Measurements from ENCODE around the gene MED8. TPM values are rescaled to one million over a fixed set of nuclear protein-coding genes. Genes with fewer than 3 reads are reported as not detected.

Gene MED8
- total and polyA plus RNA-seq, 2 of the 4 experiments (the other 2 are of a cell fraction), result 61.1 to 120 TPM

- H2BK120ac ChIP-seq (ENCODE audit: low read depth, low read length), result no peak overlapping the region
- CTCF ChIA-PET, result no interaction called here
- H3K36me3 ChIP-seq (ENCODE audit: control insufficient read depth, insufficient read depth, low read length), result no peaks in the 10 kb centered on the region
- H4K5ac ChIP-seq (ENCODE audit: low read depth, low read length), result no peak overlapping the region
- no peak overlapping the region for H3K27ac ChIP-seq (ENCODE audit: insufficient read depth, low read length)
- no peak overlapping the region for H2AK5ac ChIP-seq (ENCODE audit: low read depth, low read length)
- TF ChIP-seq NFE2L2 (IDR thresholded peaks at IDR 0.05; ENCODE audit: low read depth, low read length) (no peak), BHLHE40 (IDR thresholded peaks at IDR 0.05; ENCODE audit: low read depth, low read length) (no peak), USF2 (IDR thresholded peaks at IDR 0.05; ENCODE audit: low read depth, low read length) (no peak)
- H2BK20ac ChIP-seq (ENCODE audit: low read depth, low read length), result no peak overlapping the region
- no peaks in the 10 kb centered on the region for H3K79me1 ChIP-seq (ENCODE audit: low read depth in 1 of 2, low read length in 2 of 2)
- peaks cover 6% of the 10 kb centered on the region; the same call in 1 of the 2 replicates for H3K9me1 ChIP-seq (ENCODE audit: insufficient read depth, low read length)
- H2BK5ac ChIP-seq (ENCODE audit: low read depth, low read length, poor library complexity, severe bottlenecking), result no peak overlapping the region
- DNase-seq, result no peak
- H3K14ac ChIP-seq (replicated peaks; ENCODE audit: low read depth, low read length), result no peak overlapping the region
- no peaks in the 10 kb centered on the region for H4K20me1 ChIP-seq (ENCODE audit: insufficient read depth, low read length)
- no TSS peak for BruUV-seq (replicated peaks)
- no peak for ATAC-seq (ENCODE audit: low read depth)
- no peak overlapping the region for H3K4ac ChIP-seq (ENCODE audit: low read depth, low read length)
- no peak overlapping the region for H3K4me3 ChIP-seq (ENCODE audit: insufficient read depth, low read depth, low read length)
- H3K9ac ChIP-seq (ENCODE audit: low read depth, low read length), result no peak overlapping the region
- H3K9me3 ChIP-seq (ENCODE audit: control insufficient read depth, insufficient read depth, low read length), result no peaks in the 10 kb centered on the region
- H3K56ac ChIP-seq (ENCODE audit: extremely low read depth, insufficient read depth, low read length), result no peak overlapping the region
- H3K27me3 ChIP-seq (ENCODE audit: control insufficient read depth, insufficient read depth, low read length), result peaks cover 11% of the 10 kb centered on the region
- H2AK9ac ChIP-seq (replicated peaks; ENCODE audit: low read depth, low read length, poor library complexity), result no peak overlapping the region
- peaks cover 6% of the 10 kb centered on the region for H3K4me1 ChIP-seq (ENCODE audit: control insufficient read depth, insufficient read depth, low read length)
- WGBS, 2 experiments (ENCODE audit: extremely low coverage in 2 of 2, insufficient read length in 1 of 2), result no CpG with 5 or more reads among the region's 1 CpG
- H4K91ac ChIP-seq (ENCODE audit: insufficient read depth, low read depth, low read length), result no peak overlapping the region
- no peak overlapping the region for H2AFZ ChIP-seq (replicated peaks; ENCODE audit: low read length, poor library complexity)
- H2BK15ac ChIP-seq (ENCODE audit: low read depth, low read length), result no peak overlapping the region
- intact Hi-C loops (cut with micrococcal nuclease), result no loop called here
- dilution Hi-C loops (cut with HindIII; ENCODE audit: low sequenced_read_pairs, unreplicated experiment), result no loop called here
- no peak overlapping the region for H4K8ac ChIP-seq (ENCODE audit: low read depth in 2 of 2, low read length in 2 of 2)
- no peak overlapping the region for H3K23ac ChIP-seq (ENCODE audit: low read depth, low read length)
- H3K18ac ChIP-seq (ENCODE audit: low read depth, low read length), result no peak overlapping the region
- POLR2A ChIA-PET (ENCODE audit: unreplicated experiment), result no interaction called here
- no peak overlapping the region for H3K4me2 ChIP-seq (ENCODE audit: low read depth, low read length)
- in situ Hi-C loops (cut with MboI; ENCODE audit: low sequenced_read_pairs), result loop anchor here (5.0 kb wide), 1 partner anchor 33 kb away; no protein-coding TSS in a partner anchor
Observed at GRCh38 chr1:43340559-43340958, 49.0 kb downstream of the MED8 start.

Data from IMR-90 (cell line).